Measurements from ENCODE around the gene TMEM79.

The TMEM79 gene

DNA sequence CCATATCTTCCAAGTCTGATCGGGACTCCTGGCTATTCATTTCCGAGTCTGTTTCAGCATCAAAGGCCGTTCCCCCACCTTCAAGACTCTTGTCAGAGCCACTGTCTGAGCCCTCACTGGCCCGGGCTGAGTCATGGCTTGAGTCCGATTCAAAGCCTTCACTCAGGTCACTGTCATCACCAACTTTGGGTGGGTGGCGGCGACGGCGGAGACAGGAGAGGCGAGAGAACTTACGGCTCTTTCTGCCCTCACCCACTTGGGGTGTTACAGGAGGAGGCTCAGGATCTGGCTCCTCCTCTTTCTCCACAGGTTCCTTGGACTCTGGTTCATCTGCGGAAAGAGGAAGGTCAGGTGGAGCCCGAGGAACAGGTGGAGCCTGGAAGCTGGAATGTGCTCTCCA is 18.1 kb upstream of the TMEM79 start:
- no peak for DNase-seq

DNA sequence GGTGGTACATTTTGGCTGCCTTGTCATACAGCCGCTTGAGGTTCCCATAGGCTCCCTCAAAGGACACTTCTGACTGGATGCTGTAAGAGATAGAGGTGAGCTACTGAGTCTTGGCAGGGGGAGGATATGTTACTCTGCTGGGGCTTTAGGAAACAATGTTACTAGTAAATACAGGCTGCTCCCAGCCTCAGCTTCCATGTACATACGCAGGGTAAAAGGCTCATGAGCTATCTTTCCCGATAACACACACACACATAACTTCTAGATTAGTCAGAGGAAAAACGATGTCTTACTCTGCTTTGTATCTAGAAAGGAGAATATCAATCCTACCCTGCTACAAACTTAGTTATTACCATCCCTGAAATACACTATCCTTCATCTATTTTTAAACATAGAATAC is 15.8 kb upstream of the TMEM79 start:
- no peak for DNase-seq

DNA sequence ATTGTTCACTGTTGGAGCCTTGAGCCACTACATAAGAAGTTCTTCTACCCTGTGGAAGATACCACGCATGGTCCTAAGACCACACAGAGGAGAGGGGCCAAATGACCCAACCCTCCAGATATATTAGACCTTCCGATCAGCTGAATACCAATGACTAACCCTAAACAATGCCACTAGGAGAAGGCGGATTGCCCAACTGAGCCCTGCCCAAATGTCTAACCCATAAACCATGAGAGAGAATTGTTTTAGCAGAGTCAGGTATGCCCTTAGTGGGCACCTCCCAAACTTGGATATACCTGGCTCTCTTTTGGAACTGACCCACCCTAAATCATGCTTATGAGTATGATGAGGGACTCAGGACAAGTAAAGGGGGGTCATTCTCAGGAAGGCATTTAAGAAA is 13.8 kb upstream of the TMEM79 start:
- DNase-seq, result no peak

DNA sequence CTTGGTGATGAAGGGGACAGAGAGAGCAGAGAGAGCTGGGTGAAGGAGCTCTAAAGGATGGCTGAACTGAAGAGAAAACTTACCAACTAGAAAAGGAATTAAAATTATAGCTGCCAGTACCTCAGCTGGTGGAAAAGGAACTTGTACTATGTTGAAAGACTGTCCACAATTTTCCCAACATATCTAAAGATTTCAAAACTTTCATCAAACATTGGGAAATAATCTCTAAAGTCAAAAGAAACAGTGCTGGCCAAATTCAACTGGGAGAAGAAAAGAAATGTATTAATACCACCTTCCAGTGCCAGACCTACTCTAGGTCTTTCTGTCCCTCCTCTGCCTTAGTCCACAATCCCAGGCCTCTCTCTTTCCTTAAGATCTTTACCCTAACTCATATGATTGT is 7.6 kb upstream of the TMEM79 start:
- no peak for DNase-seq

DNA sequence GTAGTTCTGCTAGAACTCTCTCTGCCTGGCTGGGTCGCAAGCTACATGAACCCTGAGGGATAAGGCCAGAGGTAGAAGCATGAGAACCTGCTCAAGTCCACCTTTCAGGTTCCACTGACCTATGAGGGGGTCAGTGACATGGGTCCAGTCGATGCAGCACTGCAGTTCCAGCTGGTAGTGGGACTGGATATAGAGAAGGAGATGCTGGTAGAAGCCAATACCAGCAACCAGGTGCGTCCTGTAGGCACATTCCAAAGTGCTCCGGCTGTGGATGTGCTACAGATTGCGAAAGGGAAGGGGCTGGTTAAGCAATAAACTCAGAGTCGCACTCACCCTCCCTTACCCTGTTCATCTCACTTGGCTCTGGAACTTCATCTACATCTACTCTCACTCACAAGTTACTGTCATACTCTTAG is 7.2 kb upstream of the TMEM79 start:
- no peak for DNase-seq

DNA sequence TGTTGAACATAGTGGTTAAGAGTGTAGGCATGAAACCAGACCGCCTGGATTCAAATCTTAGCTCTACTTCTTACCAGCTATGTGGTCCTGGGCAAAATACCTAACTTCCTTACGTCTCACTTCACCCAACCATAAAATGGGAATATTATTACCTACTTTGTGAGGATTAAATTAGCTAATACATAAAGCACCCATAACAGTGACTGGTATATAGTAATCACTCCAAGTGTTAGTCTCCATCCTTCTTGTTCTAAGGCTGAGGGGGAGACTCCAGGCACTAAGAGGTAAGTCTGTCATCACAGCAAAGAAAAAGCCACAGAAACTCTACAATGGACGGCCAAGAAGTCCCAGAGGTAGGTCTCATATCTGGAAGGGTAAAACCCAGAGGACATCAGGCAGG is 4.3 kb upstream of the TMEM79 start:
- DNase-seq, result no peak

DNA sequence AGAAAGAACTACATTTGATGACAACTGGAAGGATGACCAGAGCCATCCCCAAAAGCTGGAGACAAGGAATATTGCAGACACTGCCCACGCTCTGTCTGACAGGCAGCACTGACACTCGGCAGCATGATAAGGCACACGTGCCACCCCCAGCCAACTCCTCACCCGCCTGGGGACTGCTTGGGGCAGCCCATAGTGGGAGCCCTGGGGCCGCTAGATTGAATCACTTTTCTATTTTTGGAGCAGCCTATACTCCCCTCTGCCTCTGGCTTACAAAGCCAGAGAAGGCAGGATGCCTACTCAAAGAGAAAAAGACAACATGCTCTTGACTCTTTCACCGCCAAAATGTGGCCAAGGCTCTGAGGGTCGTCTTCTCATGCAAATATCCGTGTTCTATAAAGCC is 2.8 kb upstream of the TMEM79 start:
- no peak for DNase-seq

DNA sequence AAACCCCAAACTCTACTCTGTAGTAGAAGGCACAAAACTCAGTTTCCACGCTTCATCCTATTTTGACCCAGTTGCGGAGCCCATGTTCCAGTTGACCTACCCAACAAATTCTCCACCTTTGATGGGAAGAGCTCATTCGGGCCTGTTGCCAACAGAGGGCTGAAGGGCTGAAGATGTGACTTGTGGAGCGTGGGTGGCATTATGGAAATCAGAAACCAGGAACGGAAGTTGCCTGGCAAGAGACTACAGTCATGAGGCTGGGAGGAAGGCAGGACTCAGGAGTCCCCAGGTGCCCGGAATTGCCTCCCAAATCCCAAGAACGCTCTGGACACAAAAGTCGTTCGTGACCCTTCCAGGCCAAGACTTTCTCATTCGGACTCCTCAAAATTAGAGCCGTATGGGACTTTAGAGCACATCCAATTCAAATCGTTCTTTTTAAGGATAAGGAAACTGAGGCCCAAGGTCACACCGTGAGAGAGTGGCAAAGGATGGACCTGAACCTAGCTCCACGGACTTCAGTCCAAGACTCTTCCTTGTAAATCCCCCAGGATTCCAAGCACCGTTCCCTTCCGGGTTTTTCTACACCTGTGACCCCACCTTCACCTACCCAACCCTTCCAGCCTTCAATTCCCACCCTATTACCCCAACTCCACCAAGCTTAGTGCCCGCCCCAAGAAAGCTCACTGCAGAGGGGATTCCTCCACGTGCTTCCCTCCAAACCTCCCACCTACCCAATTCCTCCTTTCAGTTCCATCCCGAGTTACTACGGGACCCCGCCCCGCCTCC is 2.2 kb upstream of the TMEM79 start:
- DNase-seq, result no peak

DNA sequence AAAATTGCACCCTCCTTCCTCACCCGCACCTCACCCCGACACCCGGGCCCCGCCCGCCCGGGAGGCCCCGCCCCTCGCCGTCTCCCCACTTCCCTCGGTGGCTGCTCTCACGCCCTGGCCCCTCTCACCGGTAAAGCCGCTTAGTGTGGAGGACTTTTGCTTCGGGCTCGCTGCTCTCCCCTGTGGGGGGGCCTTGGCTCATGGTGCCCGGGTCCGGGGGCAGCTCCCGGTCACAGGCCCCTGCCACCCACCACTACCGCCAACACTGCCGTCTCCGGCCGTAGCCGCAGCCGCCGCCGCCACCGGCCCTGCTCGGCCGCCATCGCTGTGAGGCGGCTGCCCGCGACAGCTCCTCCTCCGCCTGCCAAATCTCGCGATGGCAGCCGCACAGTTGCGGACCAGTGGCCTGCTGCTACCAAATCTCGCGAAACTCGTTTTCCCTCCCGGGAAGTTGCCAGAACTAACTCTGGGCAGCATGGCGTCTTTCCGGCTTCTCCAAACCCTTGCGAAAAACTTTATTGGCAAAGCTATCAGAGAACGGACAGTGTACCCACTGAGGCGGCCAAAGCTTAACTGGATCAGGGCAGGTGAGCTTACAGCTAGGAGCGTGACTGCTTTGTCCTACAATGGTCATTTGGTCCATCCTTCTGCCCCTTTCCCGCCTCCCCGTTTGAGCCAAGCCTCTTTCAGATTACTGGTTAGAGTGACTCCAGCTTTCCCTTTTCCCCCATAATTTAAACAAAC is 1.5 kb upstream of the TMEM79 start, which contains the start of gene SMG5:
TSS of gene SMG5 (minus strand) at position 347 of the 744 bp plus-strand sequence. CDS start at position 202, 145 bp downstream.
- peak; percentile 94 for DNase-seq

DNA sequence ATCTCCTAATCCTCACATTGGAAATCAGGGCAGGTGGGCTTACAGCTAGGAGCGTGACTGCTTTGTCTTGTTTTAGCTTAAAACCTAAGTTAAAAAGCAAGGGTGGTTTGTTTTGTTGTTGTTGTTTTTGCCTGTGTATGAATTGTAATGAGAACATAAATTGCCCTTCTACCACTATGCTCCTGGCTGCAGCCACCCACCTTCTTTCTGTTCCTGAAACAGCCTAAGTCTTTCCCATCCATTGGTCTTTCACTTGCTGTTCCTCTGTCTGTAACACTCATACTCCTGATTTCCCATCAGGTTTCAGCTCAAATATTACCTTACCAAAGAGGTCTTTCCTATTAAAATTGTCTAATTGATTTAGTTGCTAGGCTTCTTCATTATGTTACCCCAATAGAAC is 604 bp upstream of the TMEM79 start:
- no peak for DNase-seq

DNA sequence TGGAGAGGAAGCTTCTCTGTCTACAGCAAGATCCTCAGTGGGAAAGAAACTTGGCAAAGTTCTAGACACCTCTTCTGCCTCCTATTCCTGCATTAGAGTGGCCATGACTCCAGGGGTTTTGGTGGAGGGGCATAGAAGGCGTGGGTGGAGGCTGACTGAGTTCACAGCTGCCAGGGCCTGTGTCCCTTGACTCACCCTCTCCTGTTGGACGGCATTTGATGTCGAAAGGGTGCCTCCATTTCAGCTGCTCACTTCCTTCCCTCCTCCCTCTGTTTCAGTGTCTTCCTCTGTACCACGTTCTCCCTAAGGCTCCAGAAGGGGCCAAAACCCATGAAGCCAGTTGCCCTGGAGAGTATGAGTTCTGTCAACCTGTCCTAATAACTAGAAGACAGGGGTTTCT is 632 bp downstream of the TMEM79 start:
- no peak for DNase-seq

DNA sequence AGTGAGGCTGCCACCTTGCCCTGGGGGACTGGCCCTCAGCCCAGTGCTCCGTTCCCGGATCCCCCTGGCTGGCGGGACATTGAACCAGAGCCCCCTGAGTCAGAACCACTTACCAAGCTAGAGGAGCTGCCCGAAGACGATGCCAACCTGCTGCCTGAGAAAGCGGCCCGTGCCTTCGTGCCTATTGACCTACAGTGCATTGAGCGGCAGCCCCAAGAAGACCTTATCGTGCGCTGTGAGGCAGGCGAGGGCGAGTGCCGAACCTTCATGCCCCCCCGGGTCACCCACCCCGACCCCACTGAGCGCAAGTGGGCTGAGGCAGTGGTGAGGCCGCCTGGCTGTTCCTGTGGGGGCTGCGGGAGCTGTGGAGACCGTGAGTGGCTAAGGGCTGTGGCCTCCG is 1.3 kb downstream of the TMEM79 start:
- no peak for DNase-seq

DNA sequence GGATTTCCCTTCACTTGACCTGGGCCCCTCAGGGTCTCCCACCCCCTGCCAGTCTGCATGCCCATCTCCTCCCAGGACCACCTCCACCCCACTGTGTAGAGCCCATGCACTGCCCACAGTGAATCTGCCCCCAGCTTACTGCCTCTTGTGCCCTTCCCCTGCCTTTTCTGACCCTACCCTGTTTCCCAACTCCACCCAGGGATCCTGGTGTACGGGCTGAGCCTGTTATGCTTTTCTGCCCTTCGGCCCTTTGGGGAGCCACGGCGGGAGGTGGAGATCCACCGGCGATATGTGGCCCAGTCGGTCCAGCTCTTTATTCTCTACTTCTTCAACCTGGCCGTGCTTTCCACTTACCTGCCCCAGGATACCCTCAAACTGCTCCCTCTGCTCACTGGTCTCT is 1.9 kb downstream of the TMEM79 start:
- DNase-seq, result no peak

DNA sequence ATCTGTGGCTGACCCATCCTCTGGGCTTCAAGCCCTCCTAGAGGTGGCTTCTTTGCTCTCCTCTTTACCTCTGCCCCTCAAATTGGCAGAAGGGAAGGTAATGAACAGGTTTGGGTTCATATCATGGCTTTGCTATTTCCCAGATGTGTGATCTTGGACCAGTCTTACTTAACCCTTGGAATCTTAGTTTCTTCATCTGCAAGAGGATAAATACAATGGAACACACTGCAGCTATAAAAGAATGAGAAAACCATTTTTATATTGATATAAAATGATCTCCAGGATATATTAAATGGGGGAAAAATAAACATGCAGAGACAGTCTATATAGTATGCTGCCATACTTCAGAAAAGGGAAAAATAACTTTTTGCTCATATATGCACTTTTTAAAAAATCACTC is 5.7 kb downstream of the TMEM79 start:
- DNase-seq, result no peak

DNA sequence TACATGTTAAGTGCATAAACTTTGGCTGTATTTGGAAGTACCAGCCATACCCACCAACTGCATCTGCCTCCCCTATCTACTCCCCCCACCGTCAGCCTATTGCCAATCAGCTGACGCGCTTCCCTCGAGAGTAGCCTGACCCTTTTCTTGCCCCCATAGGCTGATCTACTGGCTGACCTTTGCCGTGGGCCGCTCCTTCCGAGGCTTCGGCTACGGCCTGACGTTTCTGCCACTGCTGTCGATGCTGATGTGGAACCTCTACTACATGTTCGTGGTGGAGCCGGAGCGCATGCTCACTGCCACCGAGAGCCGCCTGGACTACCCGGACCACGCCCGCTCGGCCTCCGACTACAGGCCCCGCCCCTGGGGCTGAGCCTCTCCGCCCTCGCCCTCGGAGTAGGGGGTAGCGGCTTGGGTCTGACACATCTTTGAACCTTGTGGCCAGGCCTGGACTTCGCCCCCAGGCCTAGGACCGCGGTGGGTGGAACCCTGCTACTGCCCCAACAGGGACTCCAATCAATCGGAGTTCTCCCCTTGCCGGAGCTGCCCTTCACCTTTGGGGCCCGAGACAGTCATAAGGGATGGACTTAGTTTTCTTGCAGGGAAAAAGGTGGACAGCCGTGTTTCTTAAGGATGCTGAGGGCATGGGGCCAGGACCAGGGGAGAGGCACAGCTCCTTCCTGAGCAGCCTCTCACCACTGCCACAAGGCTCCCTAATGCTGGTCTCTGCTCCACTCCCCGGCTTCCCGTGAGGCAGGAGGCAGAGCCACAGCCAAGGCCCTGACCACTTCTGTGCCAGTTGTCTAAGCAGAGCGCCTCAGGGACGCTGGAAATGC is 7.3 kb downstream of the TMEM79 start:
- no peak for DNase-seq

DNA sequence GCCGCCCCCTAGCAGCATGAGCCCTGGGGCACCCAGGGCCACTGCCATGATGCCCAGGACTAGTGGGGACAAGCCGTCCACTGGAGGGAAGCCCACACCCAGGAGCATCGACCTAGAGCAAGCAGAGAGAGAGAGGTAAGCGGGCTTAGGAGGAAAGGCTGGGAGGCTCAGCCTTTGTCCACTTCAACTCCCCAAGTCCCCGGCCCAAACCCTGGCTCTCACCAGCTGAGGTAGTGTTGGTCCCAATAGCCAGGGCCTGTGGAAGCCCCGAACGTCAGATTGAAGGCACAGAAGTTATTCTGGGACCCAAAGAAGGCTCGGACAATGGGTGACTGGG is 8.9 kb downstream of the TMEM79 start:
- DNase-seq, result no peak

DNA sequence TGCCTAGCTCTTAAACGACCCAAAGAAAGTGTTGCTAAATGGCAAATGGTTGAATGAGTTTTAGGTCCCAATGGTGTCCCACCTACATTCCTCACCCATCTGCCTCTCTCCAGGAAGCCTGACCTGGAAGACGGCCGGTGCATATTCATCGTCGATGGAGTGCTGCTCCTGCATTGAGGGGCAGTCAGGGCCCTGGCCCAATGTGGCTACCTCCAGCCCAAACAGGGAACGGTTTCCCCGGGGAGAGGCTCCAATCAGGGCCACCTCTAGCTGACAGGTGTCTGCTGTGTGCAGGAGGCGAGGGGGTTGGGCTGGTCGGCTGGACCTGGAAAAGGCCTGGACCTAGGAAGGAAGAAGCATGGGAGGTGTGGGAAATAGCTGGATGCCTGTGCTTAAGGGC is 9.8 kb downstream of the TMEM79 start:
- DNase-seq, result no peak

DNA sequence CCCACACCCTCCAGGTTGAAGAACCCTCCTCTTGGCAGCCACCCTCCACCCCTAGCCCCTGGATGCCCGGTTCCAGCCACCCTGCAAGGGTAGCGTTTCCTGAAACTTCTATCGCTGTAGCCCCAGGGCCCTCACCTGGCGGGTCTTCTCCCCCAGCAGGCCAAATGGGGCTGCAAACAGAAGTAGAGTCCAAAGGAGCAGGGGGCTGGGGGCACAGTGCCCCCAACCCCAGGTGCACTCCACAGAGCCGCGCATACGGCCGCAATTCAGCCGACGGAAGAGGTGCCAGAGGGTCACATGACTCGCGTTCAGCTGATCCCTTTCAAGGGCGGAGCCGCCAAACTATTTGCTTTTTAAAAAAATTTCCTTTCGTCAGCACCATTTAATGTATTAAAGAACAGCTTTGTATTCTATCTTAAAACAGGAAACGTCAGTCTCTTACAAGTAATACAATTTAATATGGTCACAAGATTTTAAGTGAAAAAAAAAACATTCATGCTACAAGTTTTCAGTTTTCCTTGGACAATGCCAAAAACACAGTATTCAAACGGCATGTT is 11.3 kb downstream of the TMEM79 start, which contains the start of gene GLMP:
TSS of gene GLMP (minus strand) at position 289 of the 557 bp plus-strand sequence. CDS start at position 255, 34 bp downstream.
- DNase-seq, result peak; percentile 43

DNA sequence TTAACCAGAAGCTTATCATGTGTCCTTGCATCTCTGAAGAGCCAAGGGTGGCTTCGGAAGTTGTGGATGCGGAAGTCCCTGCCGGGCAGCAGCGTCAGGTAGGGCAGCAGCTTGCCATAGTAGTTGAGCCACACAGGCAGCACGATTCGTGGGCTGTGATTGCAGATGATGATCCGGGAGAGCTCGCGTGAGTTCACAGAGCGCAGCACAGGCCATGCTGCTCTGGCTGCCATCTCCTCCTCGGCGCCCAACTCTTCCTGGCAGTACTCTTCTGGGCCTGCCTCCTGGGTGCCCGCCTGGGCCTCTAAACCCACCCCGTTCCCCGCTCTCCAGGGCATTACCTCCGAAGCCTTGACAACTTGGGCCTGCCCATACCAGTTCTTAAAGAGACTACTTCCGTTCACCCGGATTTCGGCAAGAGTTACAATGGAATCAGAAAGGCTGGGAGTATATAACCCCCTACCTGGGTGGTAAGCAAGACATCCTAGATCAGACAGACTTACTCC is 14.8 kb downstream of the TMEM79 start, which contains the start of gene VHLL:
TSS of gene VHLL (minus strand) at position 456 of the 506 bp plus-strand sequence. CDS start at position 338, 118 bp downstream.
- DNase-seq, result no peak

DNA sequence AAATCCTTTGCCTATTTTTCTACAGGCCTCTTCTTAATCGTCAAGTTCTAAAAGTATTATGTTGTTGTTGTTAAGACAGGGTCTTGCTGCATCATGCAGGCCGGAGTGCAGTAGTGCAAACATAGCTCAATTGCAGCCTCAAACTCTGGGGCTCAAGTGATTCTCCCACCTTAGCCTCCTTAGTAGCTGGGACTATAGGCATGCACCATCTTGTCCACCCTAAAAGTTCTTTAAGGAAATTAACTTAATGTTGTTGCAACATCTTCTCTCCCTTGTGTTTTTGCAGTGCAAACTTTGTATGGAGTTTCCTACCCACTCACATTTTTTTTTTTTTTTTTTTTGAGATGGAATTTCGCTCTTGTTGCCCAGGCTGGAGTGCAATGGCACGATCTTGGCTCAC is 19.1 kb downstream of the TMEM79 start:
- DNase-seq, result no peak

DNA sequence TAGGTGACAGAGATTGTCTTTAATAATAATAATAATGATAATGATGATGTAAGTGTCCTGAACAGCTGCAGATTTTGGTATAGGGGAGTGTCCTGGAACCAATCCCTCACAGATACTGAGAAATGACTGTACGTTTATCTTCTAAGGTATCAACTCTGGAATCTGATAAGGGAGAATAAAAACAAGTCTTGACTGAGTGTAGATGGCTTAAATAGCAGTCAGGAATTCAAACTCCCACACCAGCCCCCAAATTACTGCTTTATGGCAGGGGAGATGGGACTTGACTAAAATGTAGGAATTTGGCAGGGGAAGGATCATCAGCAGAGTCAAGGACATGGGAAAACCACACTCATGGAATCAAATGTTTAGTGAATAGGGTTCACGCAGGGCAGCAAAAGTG is 21.1 kb downstream of the TMEM79 start:
- DNase-seq, result no peak

DNA sequence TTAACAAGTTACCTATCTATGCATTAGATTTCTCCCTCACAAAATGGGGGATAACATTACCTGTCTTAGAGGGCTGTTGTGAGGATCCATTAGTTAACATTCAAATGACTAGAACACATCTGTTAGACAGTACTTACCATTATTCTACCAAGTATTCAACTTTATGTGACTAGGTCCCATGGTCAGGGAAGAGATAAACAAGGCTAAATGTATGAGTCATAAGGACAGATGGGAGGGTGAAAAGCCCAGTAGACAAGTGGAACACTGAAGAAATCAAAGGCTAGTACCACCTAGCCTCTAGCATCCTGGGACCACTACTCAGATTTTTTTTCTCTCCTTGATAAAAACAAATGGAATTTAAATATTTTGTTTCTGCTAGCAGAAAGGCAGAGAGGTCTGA is 24.0 kb downstream of the TMEM79 start:
- no peak for DNase-seq

DNA sequence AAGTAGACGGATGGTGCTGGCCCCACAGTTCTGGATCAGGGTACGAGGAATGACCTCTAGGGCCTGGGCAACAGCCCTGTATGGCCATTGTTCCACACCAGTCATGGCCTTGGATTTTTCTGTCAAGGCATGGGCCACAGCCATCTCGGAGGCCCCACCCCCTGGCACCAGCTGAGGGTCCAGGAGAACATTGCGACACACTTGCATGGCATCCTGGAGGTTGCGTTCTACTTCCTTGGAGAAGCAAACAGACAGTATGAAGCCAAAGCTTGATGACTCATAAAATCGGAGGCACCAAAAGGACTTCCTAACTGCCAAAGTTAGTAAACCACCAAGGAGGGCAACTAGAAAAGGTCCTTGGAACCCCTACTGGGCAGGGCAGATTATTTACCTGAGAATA is 26.8 kb downstream of the TMEM79 start:
- DNase-seq, result no peak

All from activated gamma-delta T cell treated with Interleukin-2 at 50 U/mL for 16 hours (primary cell).